WTC11 (cell line): Measurements from ENCODE around the gene NDUFS2. TPM values are rescaled to one million over a fixed set of nuclear protein-coding genes. Genes with fewer than 3 reads are reported as not detected.

ENCODE experiments used
- ATF3 ChIP-seq: sonication (generic); formaldehyde crosslinking; conservative IDR thresholded peaks from 2 replicates; pipeline ENCODE4 v1.8.1; 2022; ENCODE audit warnings: mild to moderate bottlenecking, missing genetic modification reagents
- ATF6 ChIP-seq: sonication (generic); formaldehyde crosslinking; IDR thresholded peaks from 2 replicates; pipeline ENCODE4 v1.8.1; 2023; ENCODE audit warnings: mild to moderate bottlenecking, missing genetic modification reagents
- CDX4 ChIP-seq: fragments of 250-450 bp; sonication (Bioruptor Pico); IDR thresholded peaks from 2 replicates; pipeline ENCODE4 v1.9.0; 2021; ENCODE audit warnings: moderate library complexity, mild to moderate bottlenecking, inconsistent platforms, borderline replicate concordance
- CREM ChIP-seq: sonication (generic); formaldehyde crosslinking; IDR thresholded peaks from 2 replicates; pipeline ENCODE4 v1.8.1; 2022; ENCODE audit warnings: mild to moderate bottlenecking, missing genetic modification reagents, moderate library complexity
- E2F1 ChIP-seq: sonication (generic); formaldehyde crosslinking; IDR thresholded peaks from 2 replicates; pipeline ENCODE4 v1.8.0; 2022; ENCODE audit warnings: mild to moderate bottlenecking, missing genetic modification reagents
- E2F5 ChIP-seq: sonication (generic); formaldehyde crosslinking; IDR thresholded peaks from 2 replicates; pipeline ENCODE4 v1.8.1; 2022; ENCODE audit warnings: mild to moderate bottlenecking, moderate library complexity, missing genetic modification reagents
- ELF4 ChIP-seq: sonication (generic); formaldehyde crosslinking; IDR thresholded peaks from 2 replicates; pipeline ENCODE4 v1.8.1; 2022; ENCODE audit warnings: low read depth, mild to moderate bottlenecking, moderate library complexity, missing genetic modification reagents
- FOXK1 ChIP-seq: sonication (generic); formaldehyde crosslinking; IDR thresholded peaks from 2 replicates; pipeline ENCODE4 v1.8.0; 2022; ENCODE audit warnings: mild to moderate bottlenecking, moderate library complexity, missing genetic modification reagents
- FOXP4 ChIP-seq: sonication (generic); formaldehyde crosslinking; IDR thresholded peaks from 2 replicates; pipeline ENCODE4 v1.8.0; 2022; ENCODE audit warnings: mild to moderate bottlenecking, missing genetic modification reagents
- HMGA2 ChIP-seq: fragments of 250-450 bp; sonication (Bioruptor Pico); IDR thresholded peaks from 2 replicates; pipeline ENCODE4 v1.4.0; 2021; ENCODE audit warnings: mild to moderate bottlenecking, moderate library complexity
- JAZF1 ChIP-seq: fragments of 250-450 bp; sonication (Bioruptor Pico); IDR thresholded peaks from 2 replicates; pipeline ENCODE4 v1.9.0; 2021; ENCODE audit warnings: moderate library complexity, mild to moderate bottlenecking, inconsistent platforms
- JUN ChIP-seq: sonication (generic); formaldehyde crosslinking; IDR thresholded peaks from 2 replicates; pipeline ENCODE4 v1.8.0; 2023; ENCODE audit warnings: mild to moderate bottlenecking, missing genetic modification reagents
- MAX ChIP-seq: sonication (generic); formaldehyde crosslinking; IDR thresholded peaks from 2 replicates; pipeline ENCODE4 v1.8.0; 2022; ENCODE audit warnings: mild to moderate bottlenecking, missing genetic modification reagents
- MXD4 ChIP-seq: fragments of 250-450 bp; sonication (Bioruptor Pico); IDR thresholded peaks from 2 replicates; pipeline ENCODE4 v1.8.0; 2021; ENCODE audit warnings: mild to moderate bottlenecking, moderate library complexity, borderline replicate concordance
- NFATC4 ChIP-seq: fragments of 250-450 bp; sonication (Bioruptor Pico); IDR thresholded peaks from 2 replicates; pipeline ENCODE4 v1.9.0; 2021; ENCODE audit warnings: mild to moderate bottlenecking
- NR3C1 ChIP-seq: sonication (generic); formaldehyde crosslinking; conservative IDR thresholded peaks from 2 replicates; pipeline ENCODE4 v1.8.1; 2023; ENCODE audit warnings: low read depth, mild to moderate bottlenecking, missing genetic modification reagents
- PREB ChIP-seq: sonication (generic); formaldehyde crosslinking; IDR thresholded peaks from 2 replicates; pipeline ENCODE4 v1.8.1; 2022; ENCODE audit warnings: mild to moderate bottlenecking, missing genetic modification reagents, moderate library complexity, borderline replicate concordance
- PRRX2 ChIP-seq: fragments of 250-450 bp; sonication (Bioruptor Pico); IDR thresholded peaks from 2 replicates; pipeline ENCODE4 v1.8.0; 2021; ENCODE audit warnings: mild to moderate bottlenecking
- STAT6 ChIP-seq: sonication (generic); formaldehyde crosslinking; conservative IDR thresholded peaks from 2 replicates; pipeline ENCODE4 v1.8.1; 2023; ENCODE audit warnings: mild to moderate bottlenecking, low read depth, missing genetic modification reagents, moderate library complexity
- TCF7 ChIP-seq: sonication (generic); formaldehyde crosslinking; IDR thresholded peaks from 2 replicates; pipeline ENCODE4 v1.8.0; 2022; ENCODE audit warnings: mild to moderate bottlenecking, low read depth, missing genetic modification reagents, moderate library complexity
- TEAD1 ChIP-seq: sonication (generic); formaldehyde crosslinking; IDR thresholded peaks from 2 replicates; pipeline ENCODE4 v1.8.0; 2022; ENCODE audit warnings: mild to moderate bottlenecking, missing genetic modification reagents
- USF2 ChIP-seq: sonication (generic); formaldehyde crosslinking; IDR thresholded peaks from 2 replicates; pipeline ENCODE4 v1.8.1; 2023; ENCODE audit warnings: mild to moderate bottlenecking, missing genetic modification reagents, moderate library complexity
- ZBTB21 ChIP-seq: sonication (generic); formaldehyde crosslinking; IDR thresholded peaks from 2 replicates; pipeline ENCODE4 v1.8.1; 2023; ENCODE audit warnings: mild to moderate bottlenecking, missing genetic modification reagents, borderline replicate concordance
- ZNF219 ChIP-seq: sonication (generic); formaldehyde crosslinking; IDR thresholded peaks from 2 replicates; pipeline ENCODE4 v1.8.0; 2023; ENCODE audit warnings: missing genetic modification reagents, mild to moderate bottlenecking, borderline replicate concordance
- ZNF232 ChIP-seq: sonication (generic); formaldehyde crosslinking; IDR thresholded peaks from 2 replicates; pipeline ENCODE4 v1.8.0; 2022; ENCODE audit warnings: mild to moderate bottlenecking, missing genetic modification reagents
- ZNF396 ChIP-seq: fragments of 250-450 bp; sonication (Bioruptor Pico); IDR thresholded peaks from 2 replicates; pipeline ENCODE4 v1.8.0; 2021; ENCODE audit warnings: mild to moderate bottlenecking, moderate library complexity, borderline replicate concordance
- ZNF671 ChIP-seq: fragments of 250-450 bp; sonication (Bioruptor Pico); IDR thresholded peaks from 2 replicates; pipeline ENCODE4 v1.8.0; 2021; ENCODE audit warnings: mild to moderate bottlenecking
- total RNA-seq: library from RNA; stranded (reverse); gene quantifications from 3 replicates; pipeline ENCODE4 v1.2.3, GENCODE V29; 2021

Gene NDUFS2
- total RNA-seq, 1 experiment from 2014 or later = 108 TPM

- TF ChIP-seq PREB (CRISPR knock-in tag) (no peak), ZNF219 (CRISPR knock-in tag) (no peak), JAZF1 (CRISPR knock-in tag) (no peak), MXD4 (CRISPR knock-in tag) (no peak), ZNF232 (no peak), NFATC4 (CRISPR knock-in tag) (0 out of 2 replicates have a peak, but pooled peaks have one; percentile 17), ZBTB21 (no peak), JUN (no peak), FOXK1 (CRISPR knock-in tag) (no peak), PRRX2 (no peak), E2F1 (CRISPR knock-in tag) (no peak), USF2 (CRISPR knock-in tag) (no peak), ATF3 (no peak), CDX4 (CRISPR knock-in tag) (no peak), TCF7 (CRISPR knock-in tag) (no peak), E2F5 (CRISPR knock-in tag) (peak; percentile 65; the same call in 1 of the 2 replicates), ELF4 (no peak), ATF6 (CRISPR knock-in tag) (no peak), TEAD1 (CRISPR knock-in tag) (peak; percentile 61; the same call in 1 of the 2 replicates), NR3C1 (no peak), ZNF671 (CRISPR knock-in tag) (no peak), STAT6 (CRISPR knock-in tag) (no peak), HMGA2 (CRISPR knock-in tag) (no peak), CREM (CRISPR knock-in tag) (0 out of 2 replicates have a peak, but pooled peaks have one; percentile 24), MAX (CRISPR knock-in tag) (peak; percentile 68), ZNF396 (CRISPR knock-in tag) (no peak), FOXP4 (CRISPR knock-in tag) (no peak)
Observed at GRCh38 chr1:161159087-161159912, 42.9 kb upstream of the NDUFS2 start, which contains the start of gene USP21 (continued).
